OCI-M1 (cell line): ENCODE measurements around the gene ADGRB3.

ENCODE experiments used
- DNase-seq: peaks from one replicate; lab custom pipeline; 2025; lab: John Stamatoyannopoulos, UW

ADGRB3 gene

DNA sequence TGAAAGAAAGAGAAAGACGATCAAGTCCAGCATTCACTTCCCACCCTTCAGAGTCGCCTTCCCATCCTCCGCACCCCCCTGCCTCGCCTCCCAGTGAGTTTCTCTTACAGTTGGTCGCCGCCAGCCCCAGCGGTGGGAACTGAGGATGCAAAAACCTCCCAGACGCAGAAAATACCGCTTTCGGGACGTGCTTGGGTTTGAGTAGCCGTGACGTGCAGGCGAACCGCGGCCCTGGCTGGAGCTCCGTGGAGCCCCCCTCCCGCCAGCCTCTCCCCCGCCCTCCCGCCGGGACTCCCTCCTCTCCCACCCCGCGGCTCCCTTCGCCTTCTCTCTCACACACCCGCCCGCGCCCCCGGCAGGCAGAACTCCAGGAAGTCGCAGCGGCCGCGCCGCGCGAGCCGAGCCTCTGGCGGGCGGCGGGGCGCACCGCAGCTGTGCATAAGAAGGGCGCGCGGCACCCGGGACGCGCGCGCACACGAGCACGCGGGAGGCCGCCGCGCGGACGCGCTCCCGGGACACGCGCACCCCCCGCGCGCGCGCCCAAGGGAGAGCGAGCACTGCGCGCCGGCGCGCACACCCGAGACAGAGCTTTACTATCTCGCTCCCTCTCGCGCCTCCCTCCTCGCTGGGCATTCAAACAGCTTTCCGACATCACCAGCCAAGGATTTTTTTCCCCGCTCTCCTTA is at the start of gene ADGRB3:
TSS of gene ADGRB3 (plus strand) at position 557 of the 686 bp plus-strand sequence. CDS start 3,394 bp downstream, outside the sequence.
- peak; percentile 84 for DNase-seq

DNA sequence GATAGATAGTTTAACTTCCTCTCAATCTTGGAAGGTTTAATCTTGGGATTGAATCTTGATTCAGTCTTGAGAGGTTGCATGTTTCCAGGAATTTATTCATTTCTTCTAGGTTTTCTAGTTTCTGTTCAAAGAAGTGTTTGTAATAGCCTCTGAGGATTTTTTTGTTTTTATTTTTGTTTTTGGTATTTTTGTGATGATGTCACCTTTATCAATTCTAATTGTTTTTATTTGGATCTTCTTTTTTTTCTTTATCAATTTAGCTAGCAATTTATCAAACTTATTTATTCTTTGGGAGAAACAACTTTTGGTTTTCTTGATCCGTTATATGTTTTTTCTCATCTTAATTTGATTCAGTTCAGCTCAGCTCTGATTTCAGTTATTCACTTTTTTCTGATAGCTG is 41.5 kb upstream of the ADGRB3 start:
- no peak for DNase-seq

DNA sequence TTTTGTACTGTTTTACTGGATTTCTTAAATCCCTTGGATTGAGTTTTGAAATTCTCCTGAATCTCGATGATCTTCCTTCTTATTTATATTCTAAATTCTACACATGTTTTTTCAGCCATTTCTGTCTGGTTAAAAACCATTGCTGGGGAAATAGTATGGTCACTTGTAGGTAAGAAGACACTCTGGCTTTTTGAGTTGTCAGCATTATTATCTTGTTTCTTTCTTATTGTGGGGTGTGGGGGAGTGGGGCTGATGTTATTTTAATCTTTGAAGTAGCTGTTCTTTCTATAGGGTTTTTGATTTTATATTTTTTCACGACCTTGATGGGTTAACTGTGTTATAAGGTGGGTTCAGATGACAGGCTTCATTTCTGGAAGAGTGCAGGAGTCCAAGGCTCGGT is 37.4 kb upstream of the ADGRB3 start:
- no peak for DNase-seq

DNA sequence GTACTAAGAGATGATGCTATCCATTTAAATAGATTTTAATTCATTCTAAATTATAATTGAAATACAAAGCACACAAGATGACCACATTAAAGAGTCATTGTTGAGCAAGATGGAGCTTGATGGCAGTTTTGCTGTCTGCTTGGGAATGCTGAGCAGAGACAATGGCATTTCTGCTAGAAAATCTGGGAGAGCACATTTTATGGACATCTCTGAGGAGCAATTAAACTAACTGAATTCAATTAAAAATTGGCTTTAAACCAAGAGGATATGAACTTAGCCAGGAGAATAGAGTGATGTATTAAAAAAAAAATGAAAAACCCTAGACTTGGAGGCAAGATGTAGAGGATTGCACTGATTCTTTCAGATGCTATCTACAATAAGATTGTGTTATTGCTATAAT is 19.1 kb upstream of the ADGRB3 start:
- no peak for DNase-seq

DNA sequence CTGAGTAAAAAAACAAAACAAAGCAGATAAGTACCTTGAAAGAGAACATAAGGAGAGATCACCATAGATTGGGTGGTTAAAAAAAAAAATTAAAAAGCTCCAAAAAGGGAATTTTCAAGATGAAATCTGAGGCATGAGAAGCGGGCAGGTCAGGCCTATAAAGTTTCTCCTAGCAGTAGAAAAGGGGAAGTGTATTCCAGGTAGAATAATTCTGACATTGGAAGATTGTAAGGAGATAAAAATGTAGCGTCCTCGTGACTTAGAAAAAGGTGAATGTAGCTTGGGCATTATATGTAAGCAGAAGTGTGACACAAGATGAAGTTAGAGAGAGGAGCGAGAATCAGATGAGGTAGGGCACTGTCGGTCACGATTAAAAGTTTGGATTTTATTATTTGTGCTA is 9.1 kb upstream of the ADGRB3 start:
- DNase-seq, result no peak

DNA sequence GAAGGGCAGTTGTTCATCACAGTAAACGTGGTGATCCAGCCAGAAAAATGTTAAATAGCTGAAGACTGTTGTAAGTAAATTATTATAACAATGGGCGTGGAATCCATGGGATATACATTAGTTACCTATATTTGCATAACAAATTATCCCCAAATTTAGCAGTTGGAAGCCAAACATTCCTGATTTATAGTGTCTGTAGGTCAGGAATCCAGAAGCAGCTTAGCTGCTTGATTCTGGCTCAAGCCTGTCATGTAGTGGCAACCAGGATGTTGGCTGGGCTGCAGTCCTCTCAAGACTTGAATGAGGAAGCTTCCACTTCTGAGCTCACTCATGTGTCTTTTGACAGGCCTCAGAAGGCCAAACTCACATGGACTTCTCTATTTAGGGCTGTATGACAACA is 6.9 kb upstream of the ADGRB3 start:
- DNase-seq, result peak; percentile 49

DNA sequence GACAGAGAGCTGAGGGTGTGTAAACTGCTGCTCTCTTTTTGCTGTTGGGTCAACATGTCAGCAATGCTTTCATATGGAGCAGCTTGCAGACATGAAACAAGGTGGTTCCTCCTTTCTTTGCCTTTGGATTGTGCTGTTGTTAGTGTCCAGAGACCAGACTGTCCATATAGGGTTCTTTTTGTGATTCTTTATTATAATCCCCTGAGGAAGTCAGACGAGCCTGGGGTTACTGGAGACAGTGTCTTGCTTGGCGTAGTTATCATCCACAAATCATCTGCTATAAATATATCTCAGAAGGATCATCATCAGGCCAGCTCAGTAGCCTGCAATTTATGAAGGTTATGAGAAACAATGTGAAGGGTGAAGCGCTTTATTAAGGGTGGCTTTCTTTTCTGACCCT is 2.3 kb upstream of the ADGRB3 start:
- peak; percentile 27 for DNase-seq

DNA sequence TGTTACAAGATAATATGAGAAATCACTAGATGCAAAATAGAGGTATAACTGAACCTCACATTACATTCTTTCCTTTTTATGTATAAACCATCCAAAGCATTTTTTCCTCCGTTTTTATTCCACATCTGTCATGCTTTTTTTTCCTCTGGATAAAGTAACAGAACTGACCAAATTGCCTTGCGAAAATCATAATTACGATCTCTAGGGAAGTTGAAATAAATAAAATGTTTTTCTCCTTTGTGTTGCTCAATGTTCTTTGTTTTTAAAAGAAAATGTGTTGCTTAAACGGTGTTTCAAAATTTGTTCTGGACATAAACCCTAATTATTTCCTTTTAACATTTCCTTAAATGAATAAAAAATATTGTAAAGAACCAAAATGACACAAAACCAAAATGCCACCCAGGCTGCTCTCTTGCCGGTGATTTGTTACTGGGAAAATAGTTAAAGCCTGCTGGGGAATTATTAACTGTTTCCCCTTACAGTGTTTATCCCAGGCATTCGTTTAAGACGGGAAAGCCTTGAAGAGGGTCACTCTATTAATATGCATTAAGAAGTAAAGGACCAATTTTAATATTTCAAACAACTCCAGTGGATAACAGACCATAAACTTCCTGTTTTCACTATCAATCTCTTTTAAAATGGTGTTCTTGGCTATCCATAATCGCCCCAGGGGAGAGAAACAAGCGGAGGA is 1.7 kb upstream of the ADGRB3 start:
- DNase-seq, result no peak

DNA sequence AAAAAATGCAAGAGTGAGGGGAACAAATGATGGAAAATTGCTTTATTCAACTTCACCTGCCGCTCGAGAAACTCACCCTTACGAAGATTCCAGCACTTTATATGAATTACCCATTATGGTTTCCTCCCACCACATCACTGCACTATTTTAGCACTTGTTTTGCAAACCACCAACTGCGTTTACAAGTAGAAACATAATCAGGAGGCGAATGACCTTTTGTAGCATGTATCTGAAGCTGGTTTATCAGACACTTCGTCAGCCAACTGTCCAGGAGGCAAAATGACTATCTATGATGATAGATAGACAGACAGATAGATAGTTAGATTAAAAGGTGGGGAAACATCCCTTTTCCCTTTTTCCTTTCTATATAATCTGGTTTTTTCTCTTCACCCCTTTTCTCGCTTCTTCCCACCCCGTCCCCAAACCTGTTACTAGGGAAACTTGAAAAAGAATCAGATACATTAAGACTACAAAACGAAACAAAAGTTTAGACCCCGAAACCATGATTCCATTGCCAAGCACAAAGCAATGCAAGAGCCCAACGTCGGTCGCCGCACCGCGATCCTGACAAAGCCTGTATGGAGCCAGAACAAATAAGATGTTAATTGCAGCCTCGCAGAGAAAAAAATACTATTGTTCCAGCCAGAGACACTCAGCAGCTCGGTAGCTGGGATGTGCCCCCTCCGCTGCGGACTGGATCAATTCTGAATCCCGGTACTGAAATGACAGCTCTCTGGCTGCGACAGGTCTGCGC is 933 bp upstream of the ADGRB3 start:
- DNase-seq, result peak; percentile 48

DNA sequence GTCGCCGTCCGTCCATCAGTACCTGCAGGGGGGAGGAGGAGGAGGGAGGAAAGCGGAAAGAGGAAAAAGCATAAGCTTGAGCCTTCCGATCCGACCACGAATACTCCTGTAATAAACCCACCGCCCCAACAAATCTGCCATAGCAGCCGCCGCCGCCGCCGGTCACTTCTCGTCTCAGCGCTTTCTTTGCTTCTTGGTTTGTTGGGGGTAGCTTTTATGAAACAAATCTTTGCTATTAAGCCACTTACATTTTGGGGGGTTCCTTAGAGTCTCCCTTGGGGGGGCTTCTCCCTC is 277 bp downstream of the ADGRB3 start:
- no peak for DNase-seq

DNA sequence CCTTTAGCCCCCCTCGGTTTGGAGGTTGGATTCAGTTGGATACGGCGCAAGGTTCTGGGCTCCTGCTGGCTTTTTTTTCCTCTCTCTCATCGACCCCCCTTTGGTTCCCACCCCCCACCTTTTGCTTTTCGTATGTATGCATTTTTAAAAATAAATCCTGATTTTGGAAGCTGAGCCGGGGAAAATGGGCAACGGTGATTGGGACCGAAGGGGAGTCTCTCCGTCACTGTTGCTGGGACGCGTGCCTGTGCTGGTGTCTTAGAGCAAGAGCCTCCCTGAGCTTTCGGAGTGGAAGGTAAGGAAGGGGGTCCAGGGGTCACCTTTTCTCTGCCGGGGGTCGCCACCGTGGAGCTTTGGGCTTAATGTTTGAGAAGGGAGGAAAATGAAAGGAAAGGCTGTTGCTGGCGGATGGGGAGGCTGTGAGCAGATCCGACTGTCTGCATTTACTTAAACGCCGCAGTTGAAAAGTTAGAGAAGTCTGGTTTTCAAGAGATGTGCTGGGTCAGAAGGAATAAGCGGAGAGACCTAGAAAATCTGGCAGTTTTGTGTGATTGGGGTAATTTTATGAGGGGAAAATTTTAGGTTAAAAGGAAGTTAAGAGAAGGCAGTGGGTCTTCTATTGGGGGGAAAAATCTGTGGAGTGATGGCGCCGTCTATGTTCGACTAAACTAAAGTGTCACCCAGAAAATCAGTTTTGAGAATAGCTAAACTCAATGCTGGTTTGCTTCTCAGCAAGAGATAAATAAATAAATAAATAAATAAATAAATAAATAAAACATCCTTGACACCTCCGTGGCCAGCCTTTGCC is 828 bp downstream of the ADGRB3 start:
- DNase-seq, result peak; percentile 77

DNA sequence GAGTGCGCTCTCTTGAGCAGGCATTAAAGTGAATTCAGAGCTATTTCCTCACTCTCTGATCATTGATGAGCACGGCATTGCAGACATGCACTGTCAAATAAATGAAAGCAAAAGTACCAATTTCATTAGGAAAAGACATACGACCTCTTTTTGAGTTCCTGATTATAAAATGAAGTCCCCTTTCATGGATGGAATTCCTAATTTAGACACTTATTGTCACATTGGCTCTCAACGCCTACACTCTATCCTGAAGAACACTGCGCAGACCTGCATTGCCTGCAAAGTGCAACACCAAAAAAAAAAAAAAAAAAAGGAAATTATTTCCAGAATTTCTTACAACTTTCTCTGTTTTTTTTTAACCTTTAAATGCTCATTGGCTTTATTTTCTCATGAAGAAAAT is 1.6 kb downstream of the ADGRB3 start:
- DNase-seq, result no peak

DNA sequence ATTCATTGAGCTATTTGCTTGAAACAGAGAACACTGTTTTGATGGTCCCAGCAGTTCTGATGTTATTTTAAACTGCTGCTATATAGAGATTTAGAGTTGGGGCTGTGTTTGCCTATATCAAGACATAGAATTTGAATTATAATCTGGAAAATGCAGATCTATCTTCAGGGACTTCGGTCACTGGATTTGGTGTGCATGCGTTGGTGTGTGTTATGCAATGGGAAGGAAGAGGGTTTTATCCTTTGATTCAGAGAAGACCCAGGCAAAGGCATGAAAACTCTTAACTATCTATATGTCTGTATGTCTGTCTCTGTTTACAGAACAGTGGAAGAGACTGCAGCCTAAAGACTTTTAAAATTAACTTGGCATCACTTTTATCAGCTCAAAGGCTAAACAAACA is 2.0 kb downstream of the ADGRB3 start:
- no peak for DNase-seq

DNA sequence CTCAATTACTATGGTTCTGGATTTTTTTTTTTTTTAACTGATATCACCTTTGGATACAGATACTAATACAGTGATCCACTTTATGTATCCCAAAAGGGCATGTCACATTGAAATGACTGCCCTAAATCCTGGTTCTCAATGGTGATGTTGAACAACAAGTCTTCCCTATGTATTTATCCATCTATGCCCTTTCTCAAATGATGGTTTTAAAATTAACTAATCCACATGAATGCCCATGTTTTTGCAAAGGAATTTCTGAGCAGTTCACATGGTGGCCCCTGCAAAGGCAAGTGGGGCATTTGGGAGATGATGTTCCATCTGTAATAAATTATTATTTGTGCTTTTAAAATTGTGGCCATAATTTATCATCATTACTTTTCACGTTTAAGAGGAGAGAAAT is 2.7 kb downstream of the ADGRB3 start:
- no peak for DNase-seq

DNA sequence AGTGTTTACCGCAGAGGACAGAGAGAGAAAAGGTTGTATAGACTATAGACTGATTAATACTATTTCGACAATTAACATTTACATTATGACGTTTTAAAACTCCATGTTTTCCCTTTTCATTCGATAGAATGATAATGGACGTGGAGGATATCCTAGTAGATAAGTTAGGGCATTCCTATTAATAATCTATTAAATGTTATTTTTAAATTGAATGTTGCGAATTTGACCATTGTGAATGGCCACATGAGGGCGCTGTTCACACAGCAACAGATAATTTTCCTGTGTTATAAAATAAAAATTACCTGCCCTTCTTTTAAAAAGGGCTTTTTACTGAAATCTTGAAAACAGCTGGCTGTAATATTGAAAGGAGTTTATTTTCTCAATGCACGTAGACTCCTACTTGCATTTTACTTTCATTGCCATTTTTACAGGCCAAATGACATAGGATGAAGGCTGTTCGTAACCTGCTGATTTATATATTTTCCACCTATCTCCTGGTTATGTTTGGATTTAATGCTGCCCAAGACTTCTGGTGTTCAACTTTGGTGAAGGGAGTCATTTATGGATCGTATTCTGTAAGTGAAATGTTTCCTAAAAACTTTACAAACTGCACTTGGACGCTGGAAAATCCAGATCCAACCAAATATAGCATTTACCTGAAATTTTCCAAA is 3.3 kb downstream of the ADGRB3 start:
- DNase-seq, result peak; percentile 74

DNA sequence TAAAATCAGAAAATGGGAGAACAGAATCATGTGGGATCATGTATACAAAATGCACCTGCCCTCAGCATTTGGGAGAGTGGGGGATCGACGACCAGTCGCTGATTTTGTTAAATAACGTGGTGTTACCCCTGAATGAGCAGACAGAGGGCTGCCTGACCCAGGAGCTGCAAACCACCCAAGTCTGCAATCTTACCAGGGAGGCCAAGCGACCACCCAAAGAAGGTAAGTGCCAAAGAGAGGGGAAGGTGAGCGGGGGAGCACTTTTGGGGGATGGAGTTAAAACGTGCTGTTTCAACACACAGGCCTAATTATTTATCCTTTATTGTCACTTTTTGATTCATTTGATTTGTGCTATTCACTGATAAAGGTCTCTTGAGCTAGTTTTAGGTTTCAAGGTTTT is 4.1 kb downstream of the ADGRB3 start:
- DNase-seq, result no peak

DNA sequence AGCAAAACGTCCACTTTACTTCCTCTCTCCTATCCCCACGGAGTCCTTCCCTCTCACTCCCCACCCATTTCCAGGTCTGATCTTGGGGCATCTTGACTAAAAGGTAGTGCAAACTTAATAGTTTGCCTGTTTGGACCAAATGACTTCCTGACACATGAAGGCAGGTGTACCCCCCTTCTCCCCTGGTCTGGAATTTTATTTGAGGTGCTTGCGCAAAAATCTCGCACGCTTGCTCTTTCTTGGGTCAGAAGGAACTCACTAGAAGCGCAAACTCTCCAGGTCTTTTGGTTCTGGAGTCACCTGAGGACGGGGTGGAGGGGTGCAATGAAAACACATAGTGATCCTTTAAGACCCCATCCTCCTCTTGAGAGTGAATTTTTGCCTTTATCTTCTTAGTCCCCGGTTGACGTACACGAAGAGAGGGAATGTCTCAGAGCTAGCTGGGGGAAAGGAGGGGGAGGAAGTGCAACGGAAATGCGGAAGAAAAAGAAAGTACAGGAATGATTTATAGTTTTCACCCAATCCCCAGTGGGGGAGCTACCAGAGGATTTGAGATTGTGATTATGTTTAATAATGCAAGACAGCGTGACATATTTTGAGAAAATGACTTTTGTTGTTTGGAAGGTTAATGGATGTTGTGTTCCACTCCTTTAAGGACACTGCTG is 4.9 kb downstream of the ADGRB3 start:
- DNase-seq, result peak; percentile 79

DNA sequence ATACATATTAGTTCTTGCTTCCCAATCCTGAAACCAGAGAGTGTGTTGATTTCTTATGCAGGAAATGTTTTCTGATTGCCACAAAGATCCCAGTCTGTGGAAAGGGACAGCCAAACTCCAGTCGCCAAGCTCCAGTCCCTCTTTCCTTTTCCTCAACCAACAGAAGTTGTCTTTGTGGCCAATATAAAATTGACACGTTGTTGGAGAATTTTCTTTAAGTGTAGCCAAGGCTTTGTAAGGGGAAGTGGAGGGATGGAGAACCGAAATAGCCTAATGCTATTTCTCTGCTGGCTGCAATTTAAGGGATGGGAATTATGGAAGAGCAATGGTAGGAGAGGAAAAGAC is 5.4 kb downstream of the ADGRB3 start:
- no peak for DNase-seq

DNA sequence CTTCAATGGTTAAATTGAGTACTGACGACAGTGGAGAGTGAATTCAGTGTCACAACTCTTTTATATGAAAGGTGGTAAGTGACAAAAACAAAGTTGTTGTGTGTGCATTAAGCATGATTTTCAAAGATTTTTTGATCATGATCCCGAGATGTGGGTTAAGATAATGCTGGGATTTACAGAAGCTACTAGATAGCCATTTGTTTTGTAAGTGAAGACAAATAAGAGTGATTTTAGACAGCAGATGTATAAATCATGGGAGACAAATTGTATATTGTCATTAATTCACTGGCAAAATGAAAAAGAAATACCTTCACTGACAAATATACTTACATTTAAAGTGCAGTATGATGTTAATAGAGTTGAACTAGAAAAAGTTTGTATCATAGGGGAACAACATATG is 6.1 kb downstream of the ADGRB3 start:
- DNase-seq, result no peak

DNA sequence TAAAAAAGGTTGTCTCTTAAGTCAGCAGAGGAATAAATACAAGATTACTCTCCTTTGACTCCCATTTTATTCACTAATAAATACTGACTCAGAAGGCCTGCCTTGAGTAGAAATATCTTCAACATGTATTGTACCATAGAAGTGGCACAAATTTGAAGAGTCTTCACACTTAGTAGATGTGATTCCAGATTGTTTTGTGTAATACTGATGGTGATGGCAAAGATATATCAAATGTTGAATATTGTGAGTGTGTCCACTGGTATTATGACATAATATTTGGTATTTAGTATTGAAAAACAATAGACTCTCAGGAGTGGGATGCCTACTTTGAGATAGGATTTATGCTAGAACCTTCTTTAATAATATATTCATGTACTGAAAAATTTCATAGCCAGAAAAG is 7.0 kb downstream of the ADGRB3 start:
- no peak for DNase-seq

DNA sequence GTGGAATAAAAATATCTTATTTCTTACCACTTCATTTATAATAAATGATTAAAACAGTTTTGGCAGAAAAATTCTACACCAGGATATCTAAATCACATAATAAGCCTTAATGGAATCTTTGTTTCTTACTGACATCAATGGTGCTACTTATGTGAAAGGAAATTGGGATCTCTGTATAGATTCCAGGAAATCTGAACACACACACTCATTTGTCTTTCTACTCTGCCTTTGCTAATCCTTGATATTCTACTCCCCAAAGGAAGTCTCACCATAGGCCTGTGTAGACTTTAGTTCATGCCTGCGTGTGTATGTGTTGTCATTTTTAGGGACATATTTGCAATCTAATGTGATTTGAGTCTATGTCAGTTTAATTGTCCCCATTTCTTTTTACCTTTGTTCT is 7.9 kb downstream of the ADGRB3 start:
- DNase-seq, result no peak

DNA sequence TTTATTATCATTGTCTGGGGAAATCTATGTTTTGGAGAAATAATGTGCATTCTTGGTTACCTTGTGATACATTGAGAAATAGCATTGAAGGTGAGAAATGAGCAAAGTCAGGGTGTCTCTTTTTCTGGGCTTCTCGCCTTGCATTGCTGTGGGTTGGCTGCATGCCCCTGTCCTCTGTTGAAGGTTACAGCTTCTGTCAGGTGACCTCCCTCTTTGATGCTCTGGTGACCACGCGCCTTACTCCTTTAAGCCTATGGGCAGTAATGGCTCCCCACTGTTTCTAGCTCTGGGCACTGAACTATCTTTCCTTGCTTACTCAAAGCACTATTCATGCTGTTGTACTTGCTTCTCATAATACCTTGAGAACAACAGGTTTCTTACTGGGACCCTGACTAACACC is 14.6 kb downstream of the ADGRB3 start:
- no peak for DNase-seq
